H9 (cell line): ENCODE measurements around the gene TCF4. TPM values are rescaled to one million over a fixed set of nuclear protein-coding genes. Genes with fewer than 3 reads are reported as not detected.

Experiments
- DNase-seq: peaks from one replicate; pipeline ENCODE4 v3.0.0-alpha.2; 2017
- H2AFZ ChIP-seq: one replicate; pipeline ENCODE4 v1.6.1; 2013; ENCODE audit warnings: mild to moderate bottlenecking, low read length, control low read depth, moderate library complexity
- H2AK5ac ChIP-seq: 2 replicates; pipeline ENCODE4 v1.6.1; 2013; ENCODE audit warnings: low read length, control low read depth, mixed read lengths; ENCODE audit not compliant: insufficient read length
- H2BK120ac ChIP-seq: one replicate; pipeline ENCODE4 v1.6.1; 2013; ENCODE audit warnings: low read depth, mild to moderate bottlenecking, low read length, control low read depth, inconsistent platforms; ENCODE audit not compliant: poor library complexity, severe bottlenecking
- H2BK12ac ChIP-seq: 2 replicates; pipeline ENCODE4 v1.6.1; 2013; ENCODE audit warnings: low read length, control low read depth, mixed read lengths, low read depth; ENCODE audit not compliant: insufficient read length
- H2BK15ac ChIP-seq: 2 replicates; pipeline ENCODE4 v1.6.1; 2013; ENCODE audit warnings: low read depth, low read length, control low read depth
- H2BK20ac ChIP-seq: one replicate; pipeline ENCODE4 v1.6.1; 2013; ENCODE audit warnings: low read depth, mild to moderate bottlenecking, low read length, control low read depth, inconsistent platforms; ENCODE audit not compliant: poor library complexity, severe bottlenecking
- H2BK5ac ChIP-seq: 2 replicates; pipeline ENCODE4 v1.6.1; 2013; ENCODE audit warnings: low read length, control low read depth, mixed read lengths; ENCODE audit not compliant: insufficient read length
- H3K14ac ChIP-seq: 2 replicates; pipeline ENCODE4 v1.6.1; 2013; ENCODE audit warnings: low read length, control low read depth; ENCODE audit not compliant: insufficient read depth
- H3K18ac ChIP-seq: 2 replicates; pipeline ENCODE4 v1.6.1; 2013; ENCODE audit warnings: low read depth, mild to moderate bottlenecking, mixed read lengths, low read length, control low read depth; ENCODE audit not compliant: insufficient read length
- H3K23ac ChIP-seq: 2 replicates; pipeline ENCODE4 v1.6.1; 2013; ENCODE audit warnings: low read length, control low read depth, mixed read lengths, low read depth; ENCODE audit not compliant: insufficient read length
- H3K23me2 ChIP-seq: 2 replicates; pipeline ENCODE4 v1.6.1; 2013; ENCODE audit warnings: low read depth, mild to moderate bottlenecking, mixed read lengths, low read length, control low read depth; ENCODE audit not compliant: insufficient read length, poor library complexity, severe bottlenecking
- H3K27ac ChIP-seq: 2 replicates; pipeline ENCODE4 v1.5.1; 2013; ENCODE audit warnings: low read length, control low read depth, mixed read lengths, low read depth; ENCODE audit not compliant: insufficient read length
- H3K27me3 ChIP-seq: 2 replicates; pipeline ENCODE4 v1.6.1; 2013; ENCODE audit warnings: low read length, control low read depth, inconsistent platforms; ENCODE audit not compliant: insufficient read depth
- H3K4ac ChIP-seq: 2 replicates; pipeline ENCODE4 v1.6.1; 2013; ENCODE audit warnings: low read depth, mild to moderate bottlenecking, control low read depth, inconsistent platforms, low read length, moderate library complexity
- H3K4me1 ChIP-seq: 2 replicates; pipeline ENCODE4 v1.6.1; 2013; ENCODE audit warnings: low read length, control low read depth, inconsistent platforms; ENCODE audit not compliant: insufficient read depth
- H3K4me2 ChIP-seq: 2 replicates; pipeline ENCODE4 v1.6.1; 2013; ENCODE audit warnings: low read length, control low read depth, mixed read lengths; ENCODE audit not compliant: insufficient read length, insufficient read depth
- H3K56ac ChIP-seq: 2 replicates; pipeline ENCODE4 v1.6.1; 2013; ENCODE audit warnings: low read depth, mild to moderate bottlenecking, mixed read lengths, low read length, control low read depth; ENCODE audit not compliant: insufficient read length
- H3K79me1 ChIP-seq: 2 replicates; pipeline ENCODE4 v1.6.1; 2013; ENCODE audit warnings: low read depth, mild to moderate bottlenecking, moderate library complexity, low read length, control low read depth, inconsistent platforms; ENCODE audit not compliant: insufficient read depth, poor library complexity, severe bottlenecking
- H3K79me2 ChIP-seq: 2 replicates; pipeline ENCODE4 v1.6.1; 2013; ENCODE audit warnings: low read length, control low read depth, inconsistent platforms; ENCODE audit not compliant: insufficient read depth
- H3K9ac ChIP-seq: 2 replicates; pipeline ENCODE4 v1.6.1; 2013; ENCODE audit warnings: low read length, control low read depth, mixed read lengths; ENCODE audit not compliant: insufficient read length; ENCODE audit errors: extremely low read depth
- H3K9me3 ChIP-seq: one replicate; pipeline ENCODE4 v1.6.1; 2013; ENCODE audit warnings: low read depth, low read length, inconsistent platforms; ENCODE audit not compliant: control insufficient read depth
- H3T11ph ChIP-seq: one replicate; pipeline ENCODE4 v1.6.1; 2013; ENCODE audit warnings: mild to moderate bottlenecking, low read length, control low read depth, inconsistent platforms
- H4K20me1 ChIP-seq: one replicate; pipeline ENCODE4 v1.6.1; 2013; ENCODE audit not compliant: control insufficient read depth, insufficient read length, insufficient read depth
- H4K5ac ChIP-seq: 2 replicates; pipeline ENCODE4 v1.6.1; 2013; ENCODE audit warnings: low read depth, mild to moderate bottlenecking, mixed read lengths, low read length, control low read depth; ENCODE audit not compliant: insufficient read length
- H4K8ac ChIP-seq: replicated peaks from 2 replicates; pipeline ENCODE4 v1.6.1; 2013; ENCODE audit warnings: low read length, control low read depth, mixed read lengths, low read depth; ENCODE audit not compliant: insufficient read length
- H4K91ac ChIP-seq: 2 replicates; pipeline ENCODE4 v1.6.1; 2013; ENCODE audit warnings: low read depth, mild to moderate bottlenecking, moderate library complexity, mixed read lengths, low read length, control low read depth; ENCODE audit not compliant: insufficient read length
- H3K27ac Mint-ChIP-seq, 3 experiments: 2 replicates in 2 of 3; 3 replicates in 1 of 3; pipeline ENCODE4 v1.8.0; 2020 to 2021; ENCODE audit warnings: mixed read lengths in 3 of 3, mild to moderate bottlenecking in 1 of 3, moderate library complexity in 1 of 3
- H3K27me3 Mint-ChIP-seq: 2 replicates; pipeline ENCODE4 v1.8.0; 2021; ENCODE audit warnings: low read depth, mild to moderate bottlenecking, moderate library complexity, mixed read lengths
- H3K36me3 Mint-ChIP-seq, 3 experiments: 2 replicates in 2 of 3; 3 replicates in 1 of 3; pipeline ENCODE4 v1.8.0; 2020 to 2021; ENCODE audit warnings: low read depth in 3 of 3, mixed read lengths in 3 of 3; ENCODE audit not compliant: insufficient read depth in 1 of 3
- H3K4me1 Mint-ChIP-seq, 2 experiments: 2 replicates each; pipeline ENCODE4 v1.8.0; 2020; ENCODE audit warnings: mixed read lengths in 2 of 2
- H3K4me3 Mint-ChIP-seq, 2 experiments: 2 replicates in 1 of 2; 3 replicates in 1 of 2; pipeline ENCODE4 v1.8.0; 2020 to 2021; ENCODE audit warnings: mild to moderate bottlenecking in 2 of 2, mixed read lengths in 2 of 2, moderate library complexity in 1 of 2
- H3K9me3 Mint-ChIP-seq, 2 experiments: 2 replicates in 1 of 2; 3 replicates in 1 of 2; pipeline ENCODE4 v1.8.0; 2020; ENCODE audit warnings: mild to moderate bottlenecking in 2 of 2, mixed read lengths in 2 of 2, moderate library complexity in 1 of 2
- WGBS: extraction: QIAGEN DNeasy Blood & Tissue Kit; methylation state at CpG from one replicate; pipeline ENCODE4 v1.1.7; 2013; ENCODE audit warnings: missing lambda C conversion rate, low lambda C conversion rate, mixed read lengths; ENCODE audit not compliant: insufficient read length; ENCODE audit errors: extremely low coverage; 5-methylcytosine and 5-hydroxymethylcytosine counted together
- total RNA-seq: library from RNA; stranded (reverse); gene quantifications from 2 replicates; pipeline ENCODE4 v1.2.1, GENCODE V29; 2021
- TF ChIP-seq, protein P1 (sequence below): fragments of 200-600 bp; sonication (generic); conservative IDR thresholded peaks from 3 replicates; pipeline ENCODE4 v1.8.0; 2021; ENCODE audit warnings: antibody characterized with exemption, mild to moderate bottlenecking

The TCF4 gene
- total RNA-seq, 1 experiment from 2014 or later: 99.4 TPM

GRCh38 chr18:55566456-55566935 lies 21.5 kb downstream of the TCF4 start:
- H3K56ac ChIP-seq: no peak overlapping the region
- H3K4me2 ChIP-seq: no peak overlapping the region
- no peaks in the 10 kb centered on the region for H3K27me3 ChIP-seq
- H3K9ac ChIP-seq: no peak overlapping the region
- H3K4ac ChIP-seq: no peak overlapping the region
- TF ChIP-seq, protein P1, sequence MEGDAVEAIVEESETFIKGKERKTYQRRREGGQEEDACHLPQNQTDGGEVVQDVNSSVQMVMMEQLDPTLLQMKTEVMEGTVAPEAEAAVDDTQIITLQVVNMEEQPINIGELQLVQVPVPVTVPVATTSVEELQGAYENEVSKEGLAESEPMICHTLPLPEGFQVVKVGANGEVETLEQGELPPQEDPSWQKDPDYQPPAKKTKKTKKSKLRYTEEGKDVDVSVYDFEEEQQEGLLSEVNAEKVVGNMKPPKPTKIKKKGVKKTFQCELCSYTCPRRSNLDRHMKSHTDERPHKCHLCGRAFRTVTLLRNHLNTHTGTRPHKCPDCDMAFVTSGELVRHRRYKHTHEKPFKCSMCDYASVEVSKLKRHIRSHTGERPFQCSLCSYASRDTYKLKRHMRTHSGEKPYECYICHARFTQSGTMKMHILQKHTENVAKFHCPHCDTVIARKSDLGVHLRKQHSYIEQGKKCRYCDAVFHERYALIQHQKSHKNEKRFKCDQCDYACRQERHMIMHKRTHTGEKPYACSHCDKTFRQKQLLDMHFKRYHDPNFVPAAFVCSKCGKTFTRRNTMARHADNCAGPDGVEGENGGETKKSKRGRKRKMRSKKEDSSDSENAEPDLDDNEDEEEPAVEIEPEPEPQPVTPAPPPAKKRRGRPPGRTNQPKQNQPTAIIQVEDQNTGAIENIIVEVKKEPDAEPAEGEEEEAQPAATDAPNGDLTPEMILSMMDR: no peak
- H3K9me3 ChIP-seq: no peaks in the 10 kb centered on the region
- no peak overlapping the region for H2BK5ac ChIP-seq
- H3K9me3 Mint-ChIP-seq: peaks cover 7 to 8% of the 10 kb centered on the region in 2 experiments
- no peak overlapping the region for H3T11ph ChIP-seq
- H2BK20ac ChIP-seq: no peak overlapping the region
- H4K8ac ChIP-seq: no peak overlapping the region
- H3K4me1 ChIP-seq: no peaks in the 10 kb centered on the region; the same call in 1 of the 2 replicates
- no peak overlapping the region; a peak in 1 of 7 replicates for H3K27ac Mint-ChIP-seq
- no peak overlapping the region for H2AFZ ChIP-seq
- no peak overlapping the region for H2BK120ac ChIP-seq
- no peak overlapping the region for H2AK5ac ChIP-seq
- WGBS: no CpG with 5 or more reads among the region's 2 CpGs
- no peak overlapping the region for H3K23ac ChIP-seq
- H4K20me1 ChIP-seq: no peaks in the 10 kb centered on the region
- H3K79me1 ChIP-seq: peaks cover 3% of the 10 kb centered on the region
- peaks cover 7 to 17% of the 10 kb centered on the region in 2 experiments; a peak in 3 of 4 replicates for H3K4me1 Mint-ChIP-seq
- H4K5ac ChIP-seq: no peak overlapping the region
- no peak overlapping the region for H3K4me3 Mint-ChIP-seq
- peaks cover 17 to 38% (median 21%) of the 10 kb centered on the region in 3 experiments for H3K36me3 Mint-ChIP-seq
- no peaks in the 10 kb centered on the region for H3K23me2 ChIP-seq
- H2BK15ac ChIP-seq: no peak overlapping the region
- DNase-seq: no peak
- H3K14ac ChIP-seq: no peak overlapping the region
- H2BK12ac ChIP-seq: no peak overlapping the region
- H3K27ac ChIP-seq: no peak overlapping the region
- H3K18ac ChIP-seq: no peak overlapping the region
- H3K27me3 Mint-ChIP-seq: no peaks in the 10 kb centered on the region
- peaks cover 14% of the 10 kb centered on the region for H3K79me2 ChIP-seq
- no peak overlapping the region for H4K91ac ChIP-seq
